HEK293 (cell line): ENCODE measurements around the gene RFK.

Source experiments
- GFI1B ChIP-seq: fragments of 450-650 bp; formaldehyde crosslinking; IDR thresholded peaks from 2 replicates; pipeline ENCODE4 v1.5.1; 2016; ENCODE audit warnings: missing biosample characterization, missing genetic modification characterization
- INSM2 ChIP-seq: fragments of 450-650 bp; formaldehyde crosslinking; IDR thresholded peaks from 2 replicates; pipeline ENCODE4 v1.5.1; 2016; ENCODE audit warnings: missing biosample characterization, missing genetic modification characterization
- MZF1 ChIP-seq: fragments of 450-650 bp; formaldehyde crosslinking; IDR thresholded peaks from 2 replicates; pipeline ENCODE4 v1.5.1; 2017; ENCODE audit warnings: missing biosample characterization, missing genetic modification characterization, borderline replicate concordance
- SP7 ChIP-seq: fragments of 450-650 bp; formaldehyde crosslinking; IDR thresholded peaks from 2 replicates; pipeline ENCODE4 v1.5.1; 2016; ENCODE audit warnings: missing biosample characterization, missing genetic modification characterization
- TCF7L2 ChIP-seq: IDR thresholded peaks from 2 replicates; pipeline ENCODE4 v1.6.1; 2011; ENCODE audit warnings: low read depth, mild to moderate bottlenecking, inconsistent platforms, low read length, moderate library complexity, borderline replicate concordance
- YY2 ChIP-seq: fragments of 450-650 bp; formaldehyde crosslinking; IDR thresholded peaks from 2 replicates; pipeline ENCODE4 v1.5.1; 2016; ENCODE audit warnings: missing biosample characterization, missing genetic modification characterization
- ZBTB20 ChIP-seq: fragments of 450-650 bp; formaldehyde crosslinking; IDR thresholded peaks from 2 replicates; pipeline ENCODE4 v1.5.1; 2016; ENCODE audit warnings: missing biosample characterization, missing genetic modification characterization
- ZBTB6 ChIP-seq: fragments of 450-650 bp; formaldehyde crosslinking; IDR thresholded peaks from 2 replicates; pipeline ENCODE4 v1.5.1; 2017; ENCODE audit warnings: missing biosample characterization, missing genetic modification characterization
- ZBTB8A ChIP-seq: fragments of 450-650 bp; formaldehyde crosslinking; IDR thresholded peaks from 2 replicates; pipeline ENCODE4 v1.5.1; 2016; ENCODE audit warnings: missing biosample characterization, missing genetic modification characterization
- ZNF121 ChIP-seq: fragments of 450-650 bp; formaldehyde crosslinking; IDR thresholded peaks from 2 replicates; pipeline ENCODE4 v1.5.1; 2016; ENCODE audit warnings: missing biosample characterization, missing genetic modification characterization
- ZNF2 ChIP-seq: fragments of 450-650 bp; formaldehyde crosslinking; IDR thresholded peaks from 2 replicates; pipeline ENCODE4 v1.5.1; 2016; ENCODE audit warnings: missing biosample characterization, missing genetic modification characterization
- ZNF202 ChIP-seq: fragments of 450-650 bp; formaldehyde crosslinking; IDR thresholded peaks from 2 replicates; pipeline ENCODE4 v1.5.1; 2016; ENCODE audit warnings: missing biosample characterization, missing genetic modification characterization, borderline replicate concordance
- ZNF211 ChIP-seq: fragments of 450-650 bp; formaldehyde crosslinking; IDR thresholded peaks from 2 replicates; pipeline ENCODE4 v1.5.1; 2016; ENCODE audit warnings: low read depth, missing biosample characterization, missing genetic modification characterization
- ZNF223 ChIP-seq: fragments of 450-650 bp; formaldehyde crosslinking; IDR thresholded peaks from 2 replicates; pipeline ENCODE4 v1.5.1; 2016; ENCODE audit warnings: missing biosample characterization, missing genetic modification characterization
- ZNF280C ChIP-seq: fragments of 450-650 bp; formaldehyde crosslinking; IDR thresholded peaks from 2 replicates; pipeline ENCODE4 v1.5.1; 2016; ENCODE audit warnings: missing biosample characterization, missing genetic modification characterization
- ZNF292 ChIP-seq: fragments of 450-650 bp; formaldehyde crosslinking; IDR thresholded peaks from 2 replicates; pipeline ENCODE4 v1.5.1; 2016; ENCODE audit warnings: low read depth, missing biosample characterization, missing genetic modification characterization, borderline replicate concordance
- ZNF335 ChIP-seq: fragments of 450-650 bp; formaldehyde crosslinking; conservative IDR thresholded peaks from 2 replicates; pipeline ENCODE4 v1.5.1; 2016; ENCODE audit warnings: missing biosample characterization, missing genetic modification characterization
- ZNF521 ChIP-seq: fragments of 450-650 bp; formaldehyde crosslinking; IDR thresholded peaks from 2 replicates; pipeline ENCODE4 v1.5.1; 2017; ENCODE audit warnings: missing biosample characterization, mild to moderate bottlenecking, missing genetic modification characterization
- ZNF549 ChIP-seq: fragments of 450-650 bp; IDR thresholded peaks from 2 replicates; pipeline ENCODE4 v1.5.1; 2018; ENCODE audit warnings: missing biosample characterization, missing genetic modification characterization, mild to moderate bottlenecking, inconsistent platforms, moderate library complexity
- ZNF571 ChIP-seq: fragments of 450-650 bp; formaldehyde crosslinking; IDR thresholded peaks from 2 replicates; pipeline ENCODE4 v1.5.0; 2017; ENCODE audit warnings: missing biosample characterization, missing genetic modification characterization
- ZNF600 ChIP-seq: fragments of 450-650 bp; formaldehyde crosslinking; IDR thresholded peaks from 2 replicates; pipeline ENCODE4 v1.5.1; 2016; ENCODE audit warnings: missing biosample characterization, missing genetic modification characterization
- ZNF639 ChIP-seq: fragments of 450-650 bp; formaldehyde crosslinking; IDR thresholded peaks from 2 replicates; pipeline ENCODE4 v1.5.1; 2016; ENCODE audit warnings: missing biosample characterization, missing genetic modification characterization
- ZNF677 ChIP-seq: fragments of 450-650 bp; IDR thresholded peaks from 2 replicates; pipeline ENCODE4 v1.5.0; 2018; ENCODE audit warnings: missing biosample characterization, mild to moderate bottlenecking, missing genetic modification characterization, moderate library complexity
- ZNF701 ChIP-seq: fragments of 450-650 bp; formaldehyde crosslinking; IDR thresholded peaks from 2 replicates; pipeline ENCODE4 v1.5.1; 2016; ENCODE audit warnings: missing biosample characterization, missing genetic modification characterization
- ZNF704 ChIP-seq: fragments of 450-650 bp; formaldehyde crosslinking; IDR thresholded peaks from 2 replicates; pipeline ENCODE4 v1.5.1; 2016; ENCODE audit warnings: missing biosample characterization, missing genetic modification characterization
- ZNF76 ChIP-seq: fragments of 450-650 bp; formaldehyde crosslinking; IDR thresholded peaks from 2 replicates; pipeline ENCODE4; 2016; ENCODE audit warnings: low read depth, missing biosample characterization, missing genetic modification characterization, borderline replicate concordance
- ZNF785 ChIP-seq: fragments of 450-650 bp; formaldehyde crosslinking; IDR thresholded peaks from 2 replicates; pipeline ENCODE4 v1.5.1; 2016; ENCODE audit warnings: missing biosample characterization, missing genetic modification characterization
- ZNF792 ChIP-seq: fragments of 450-650 bp; formaldehyde crosslinking; IDR thresholded peaks from 2 replicates; pipeline ENCODE4 v1.5.1; 2016; ENCODE audit warnings: missing biosample characterization, missing genetic modification characterization
- ZSCAN5A ChIP-seq: fragments of 450-650 bp; formaldehyde crosslinking; IDR thresholded peaks from 2 replicates; pipeline ENCODE4 v1.5.1; 2016; ENCODE audit warnings: missing biosample characterization, missing genetic modification characterization

Gene RFK

GRCh38 chr9:76394195-76394959, at the start of gene RFK (continued):
- TF ChIP-seq ZSCAN5A (no peak), YY2 (tag by site-specific recombination) (no peak), ZNF521 (tag by site-specific recombination) (no peak), SP7 (tag by site-specific recombination) (no peak; the same call in 1 of the 2 replicates), ZNF639 (no peak), ZNF785 (tag by site-specific recombination) (no peak), TCF7L2 (no peak), INSM2 (0 out of 2 replicates have a peak, but pooled peaks have one; percentile 23), ZNF701 (no peak), ZNF677 (tag by site-specific recombination) (no peak), ZNF2 (no peak; the same call in 1 of the 2 replicates), ZNF121 (no peak), ZNF202 (no peak), ZNF76 (tag by site-specific recombination) (peak; percentile 51; the same call in 1 of the 2 replicates), ZNF211 (tag by site-specific recombination) (no peak), ZNF571 (tag by site-specific recombination) (no peak), MZF1 (tag by site-specific recombination) (no peak), GFI1B (tag by site-specific recombination) (no peak), ZBTB20 (tag by site-specific recombination) (no peak; the same call in 1 of the 2 replicates), ZBTB6 (no peak), ZNF335 (tag by site-specific recombination) (peak; percentile 84), ZNF549 (no peak), ZNF292 (tag by site-specific recombination) (no peak), ZBTB8A (peak; percentile 70), ZNF704 (tag by site-specific recombination) (no peak), ZNF280C (tag by site-specific recombination) (no peak), ZNF600 (tag by site-specific recombination) (no peak), ZNF223 (tag by site-specific recombination) (0 out of 2 replicates have a peak, but pooled peaks have one; percentile 28), ZNF792 (tag by site-specific recombination) (no peak)
